ENCODE results near the gene SPSB2.

SPSB2 gene

GRCh38 chr12:6849976-6850560 lies 23.0 kb downstream of the SPSB2 start:
- no peak for DNase-seq

- no peak for DNase-seq
Observed at GRCh38 chr12:6849427-6849826, 23.7 kb downstream of the SPSB2 start.

GRCh38 chr12:6847676-6848075 lies 25.4 kb downstream of the SPSB2 start:
- DNase-seq: no peak

GRCh38 chr12:6846316-6846869 lies 26.7 kb downstream of the SPSB2 start:
- no peak for DNase-seq

GRCh38 chr12:6845395-6845794 lies 27.7 kb downstream of the SPSB2 start:
- DNase-seq: no peak

- DNase-seq: no peak
Observed at GRCh38 chr12:6843118-6843902, 29.8 kb downstream of the SPSB2 start.

- no peak for DNase-seq
Observed at GRCh38 chr12:6842075-6842474, 31.0 kb downstream of the SPSB2 start.

- no peak for DNase-seq
Observed at GRCh38 chr12:6840761-6841515, 32.2 kb downstream of the SPSB2 start, which contains the start of gene GNB3. TSS of gene GNB3 (plus strand) at chr12:6840925. CDS start at chr12:6841288, 363 bp downstream.

- DNase-seq: no peak
Observed at GRCh38 chr12:6840330-6840729, 32.8 kb downstream of the SPSB2 start.

- no peak for DNase-seq
Observed at GRCh38 chr12:6839482-6840201, 33.5 kb downstream of the SPSB2 start.

- no peak for DNase-seq
Observed at GRCh38 chr12:6838854-6839253, 34.2 kb downstream of the SPSB2 start.

- no peak for DNase-seq
Observed at GRCh38 chr12:6837370-6838060, 35.6 kb downstream of the SPSB2 start.

GRCh38 chr12:6836851-6837250 lies 36.3 kb downstream of the SPSB2 start:
- no peak for DNase-seq

GRCh38 chr12:6834873-6835272 lies 38.2 kb downstream of the SPSB2 start:
- no peak for DNase-seq

- no peak for DNase-seq
Observed at GRCh38 chr12:6834254-6834653, 38.8 kb downstream of the SPSB2 start.

- DNase-seq: no peak
Observed at GRCh38 chr12:6833189-6833890, 39.8 kb downstream of the SPSB2 start.

GRCh38 chr12:6832125-6832524 lies 41.0 kb downstream of the SPSB2 start:
- DNase-seq: no peak

- no peak for DNase-seq
Observed at GRCh38 chr12:6831450-6831995, 41.6 kb downstream of the SPSB2 start.

- no peak for DNase-seq
Observed at GRCh38 chr12:6830999-6831398, 42.1 kb downstream of the SPSB2 start.

GRCh38 chr12:6830286-6830890 lies 42.7 kb downstream of the SPSB2 start:
- no peak for DNase-seq

Measured in activated CD4-positive, alpha-beta T cell treated with anti-CD3 and anti-CD28 coated beads, Interleukin-2, amount 50 U/mL, for 48 hours (primary cell).